K562 (cell line): ENCODE data around the gene ERLEC1. TPM values are rescaled to one million over a fixed set of nuclear protein-coding genes. Genes with fewer than 3 reads are reported as not detected.
A peak's percentile ranks its signal among the peaks of the same experiment; 100 is the strongest.

Experiments used
- BCL6 ChIP-seq: fragments of 250-450 bp; sonication (Bioruptor Pico); IDR thresholded peaks from 2 replicates; pipeline ENCODE4 v1.4.0; 2020
- BDP1 ChIP-seq: IDR thresholded peaks from 3 replicates; pipeline ENCODE4 v1.6.1; 2011; ENCODE audit not compliant: insufficient read length, insufficient read depth
- CBFA2T3 ChIP-seq: fragments of 450-650 bp; IDR thresholded peaks from 2 replicates; pipeline ENCODE4 v1.6.1; 2017
- CBX2 ChIP-seq: fragments of 200-600 bp; sonication (generic); IDR thresholded peaks from one replicate; pipeline ENCODE4 v1.6.1; 2012; ENCODE audit warnings: mild to moderate bottlenecking, low read length, inconsistent platforms; ENCODE audit not compliant: insufficient read depth, poor library complexity, severe bottlenecking
- GTF2E2 ChIP-seq: fragments of 200-800 bp; sonication (Bioruptor generic); IDR thresholded peaks from 2 replicates; pipeline ENCODE4 v1.6.1; 2016; ENCODE audit warnings: missing genetic modification characterization, missing compliant biosample characterization
- HMG20A ChIP-seq: fragments of 450-650 bp; formaldehyde crosslinking; conservative IDR thresholded peaks from 2 replicates; pipeline ENCODE4 v1.4.0; 2020; ENCODE audit warnings: mild to moderate bottlenecking, mixed read lengths
- HSF4 ChIP-seq: fragments of 250-450 bp; sonication (Bioruptor Pico); IDR thresholded peaks from 2 replicates; pipeline ENCODE4 v2.1.2; 2022; ENCODE audit warnings: mild to moderate bottlenecking, moderate library complexity, borderline replicate concordance
- MEF2D ChIP-seq: conservative IDR thresholded peaks from 2 replicates; pipeline ENCODE4 v1.6.1; 2016; ENCODE audit warnings: low read depth, missing genetic modification characterization, missing compliant biosample characterization
- POLR3G ChIP-seq: IDR thresholded peaks from 2 replicates; pipeline ENCODE4 v1.6.1; 2011; ENCODE audit not compliant: insufficient read length, insufficient replicate concordance; ENCODE audit errors: extremely low read depth
- RCOR1 ChIP-seq, 2 experiments: IDR thresholded peaks; 2 replicates each; pipeline ENCODE4 v1.6.1; 2012; ENCODE audit warnings: low read depth in 2 of 2, low read length in 2 of 2, borderline replicate concordance in 1 of 2, improper control_type of control experiment in 1 of 2
- RFX1 ChIP-seq: fragments of 450-650 bp; IDR thresholded peaks from 2 replicates; pipeline ENCODE4 v1.6.1; 2016; ENCODE audit warnings: mild to moderate bottlenecking, moderate library complexity
- SLC30A9 ChIP-seq: fragments of 250-450 bp; sonication (Bioruptor Pico); IDR thresholded peaks from 2 replicates; pipeline ENCODE4 v1.8.0; 2022; ENCODE audit warnings: mild to moderate bottlenecking, moderate library complexity
- SMARCA5 ChIP-seq: fragments of 450-650 bp; IDR thresholded peaks from 2 replicates; pipeline ENCODE4 v1.6.1; 2016
- SP2 ChIP-seq: IDR thresholded peaks from 2 replicates; pipeline ENCODE4 v1.6.1; 2011; ENCODE audit warnings: mild to moderate bottlenecking, low read depth, low read length, moderate library complexity; ENCODE audit not compliant: poor library complexity, severe bottlenecking; ENCODE audit errors: extremely low read depth
- TRIM28 ChIP-seq: fragments of 450-650 bp; IDR thresholded peaks from 2 replicates; pipeline ENCODE4 v1.6.1; 2017
- ZC3H4 ChIP-seq: sonication (generic); formaldehyde crosslinking; IDR thresholded peaks from 2 replicates; pipeline ENCODE4 v1.9.0; 2021; ENCODE audit warnings: missing genetic modification reagents, borderline replicate concordance
- ZNF324 ChIP-seq: fragments of 250-450 bp; sonication (Bioruptor Pico); IDR thresholded peaks from 2 replicates; pipeline ENCODE4 v1.4.0; 2020; ENCODE audit warnings: mild to moderate bottlenecking
- polyA plus RNA-seq, 8 experiments: library from polyadenylated mRNA; depleted of rRNA in 4 of 8; stranded (reverse) in 5 of 8; unstranded in 3 of 8; fragments of >200 nt; fragmentation: Nextera tagmentation in 2 of 8; fragmentation: Illumina TruSeq in 1 of 8; extraction: Ambion mirVana in 2 of 8; extraction: Trizol in 1 of 8; gene quantifications; 2 replicates each; pipeline versions ENCODE4 v1.2.1 to v1.2.3, GENCODE V29; 2011 to 2014; ENCODE audit warnings: inconsistent platforms in 1 of 8, missing spikeins in 1 of 8
- total RNA-seq, 7 experiments: library from RNA; depleted of rRNA in 6 of 7; stranded (reverse); fragments of >200 nt in 6 of 7; fragmentation: Illumina TruSeq in 2 of 7; extraction: Trizol in 2 of 7; gene quantifications; 2 replicates each; pipeline versions ENCODE4 v1.2.1 to v1.2.3, GENCODE V29; 2011 to 2021; ENCODE audit warnings: low replicate concordance in 1 of 7
- TF ChIP-seq, protein P1 (sequence below): fragments of 250-450 bp; sonication (Bioruptor Pico); IDR thresholded peaks from 2 replicates; pipeline ENCODE4 v1.8.0; 2022; ENCODE audit warnings: moderate library complexity, mild to moderate bottlenecking, inconsistent platforms
- TF ChIP-seq, protein P2 (sequence below): sonication (generic); formaldehyde crosslinking; IDR thresholded peaks from 2 replicates; pipeline ENCODE4 v1.8.0; 2023; ENCODE audit warnings: mild to moderate bottlenecking, missing genetic modification reagents
- TF ChIP-seq, protein P3 (sequence below): sonication (generic); formaldehyde crosslinking; IDR thresholded peaks from 2 replicates; pipeline ENCODE4 v1.8.0; 2023; ENCODE audit warnings: missing genetic modification reagents, mild to moderate bottlenecking, borderline replicate concordance
- TF ChIP-seq, protein P4 (sequence below): fragments of 450-650 bp; IDR thresholded peaks from 2 replicates; pipeline ENCODE4 v1.6.1; 2016; ENCODE audit warnings: missing biosample characterization, missing genetic modification characterization

ERLEC1 gene
- total and polyA plus RNA-seq, 9 of the 15 experiments (the other 6 are each of a cell fraction or from before 2014, with no cell fraction given): 12.0 to 41.6 (median 30.6) TPM

DNA sequence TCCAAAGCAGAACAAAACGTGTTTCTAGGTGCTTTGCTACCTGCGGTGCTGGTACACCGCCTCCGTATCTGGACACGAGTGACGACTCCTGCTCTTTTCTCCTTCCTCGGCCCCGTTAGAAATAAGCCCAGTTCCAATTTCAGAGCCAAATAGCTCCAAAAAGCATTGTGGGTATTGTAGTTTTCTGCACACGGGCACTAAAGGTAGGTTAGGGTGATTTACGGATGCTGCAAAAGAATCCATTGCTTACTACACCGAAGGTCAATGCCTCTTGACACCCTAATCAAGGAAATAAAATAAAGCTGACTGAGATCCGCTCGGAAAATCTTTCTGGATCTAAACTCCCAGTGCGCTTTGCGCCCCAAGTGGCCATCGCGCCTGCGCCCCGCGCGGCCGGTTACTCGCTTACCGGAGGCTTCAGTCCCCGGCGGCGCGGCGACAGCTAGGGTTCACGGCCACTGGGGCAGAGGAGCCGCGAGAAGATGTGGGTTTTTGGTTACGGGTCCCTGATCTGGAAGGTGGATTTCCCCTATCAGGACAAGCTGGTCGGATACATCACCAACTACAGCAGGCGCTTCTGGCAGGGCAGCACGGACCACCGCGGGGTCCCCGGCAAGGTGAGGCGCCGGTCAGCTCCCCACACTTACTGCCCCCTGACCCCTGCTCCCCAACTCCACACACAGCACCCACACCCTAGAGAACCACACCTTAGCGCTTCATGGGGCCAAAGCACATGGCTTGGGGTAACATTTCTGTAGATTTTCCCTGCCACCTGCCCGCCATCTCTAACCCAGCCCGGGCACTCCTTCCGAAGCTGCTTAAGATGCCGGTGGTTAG lies 19.2 kb upstream of the ERLEC1 start, which contains the start of gene CHAC2 (continued):
- no peak for TF ChIP-seq HMG20A
- TF ChIP-seq, protein P1, sequence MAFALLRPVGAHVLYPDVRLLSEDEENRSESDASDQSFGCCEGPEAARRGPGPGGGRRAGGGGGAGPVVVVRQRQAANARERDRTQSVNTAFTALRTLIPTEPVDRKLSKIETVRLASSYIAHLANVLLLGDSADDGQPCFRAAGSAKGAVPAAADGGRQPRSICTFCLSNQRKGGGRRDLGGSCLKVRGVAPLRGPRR (CRISPR knock-in tag): no peak
- no peak for TF ChIP-seq CBX2
- no peak for TF ChIP-seq ZNF324
- TF ChIP-seq, protein P2, sequence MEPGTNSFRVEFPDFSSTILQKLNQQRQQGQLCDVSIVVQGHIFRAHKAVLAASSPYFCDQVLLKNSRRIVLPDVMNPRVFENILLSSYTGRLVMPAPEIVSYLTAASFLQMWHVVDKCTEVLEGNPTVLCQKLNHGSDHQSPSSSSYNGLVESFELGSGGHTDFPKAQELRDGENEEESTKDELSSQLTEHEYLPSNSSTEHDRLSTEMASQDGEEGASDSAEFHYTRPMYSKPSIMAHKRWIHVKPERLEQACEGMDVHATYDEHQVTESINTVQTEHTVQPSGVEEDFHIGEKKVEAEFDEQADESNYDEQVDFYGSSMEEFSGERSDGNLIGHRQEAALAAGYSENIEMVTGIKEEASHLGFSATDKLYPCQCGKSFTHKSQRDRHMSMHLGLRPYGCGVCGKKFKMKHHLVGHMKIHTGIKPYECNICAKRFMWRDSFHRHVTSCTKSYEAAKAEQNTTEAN (CRISPR knock-in tag): no peak
- no peak for TF ChIP-seq RFX1
- TF ChIP-seq TRIM28: no peak
- no peak for TF ChIP-seq SMARCA5
- no peak for TF ChIP-seq SP2
- TF ChIP-seq POLR3G: no peak
- TF ChIP-seq MEF2D: no peak
- no peak for TF ChIP-seq BDP1
- TF ChIP-seq CBFA2T3: no peak
- no peak for TF ChIP-seq BCL6 (CRISPR knock-in tag)
- TF ChIP-seq GTF2E2 (tag): no peak
- peak; percentile 40; the same call in 1 of the 2 replicates for TF ChIP-seq ZC3H4
- TF ChIP-seq HSF4 (CRISPR knock-in tag): no peak
- no peak for TF ChIP-seq SLC30A9 (CRISPR knock-in tag)
- no peak for TF ChIP-seq RCOR1 (IDR thresholded peaks at IDR 0.05; ENCODE audit: borderline replicate concordance in 1 of 2, low read depth in 2 of 2, low read length in 2 of 2)
- TF ChIP-seq, protein P3, sequence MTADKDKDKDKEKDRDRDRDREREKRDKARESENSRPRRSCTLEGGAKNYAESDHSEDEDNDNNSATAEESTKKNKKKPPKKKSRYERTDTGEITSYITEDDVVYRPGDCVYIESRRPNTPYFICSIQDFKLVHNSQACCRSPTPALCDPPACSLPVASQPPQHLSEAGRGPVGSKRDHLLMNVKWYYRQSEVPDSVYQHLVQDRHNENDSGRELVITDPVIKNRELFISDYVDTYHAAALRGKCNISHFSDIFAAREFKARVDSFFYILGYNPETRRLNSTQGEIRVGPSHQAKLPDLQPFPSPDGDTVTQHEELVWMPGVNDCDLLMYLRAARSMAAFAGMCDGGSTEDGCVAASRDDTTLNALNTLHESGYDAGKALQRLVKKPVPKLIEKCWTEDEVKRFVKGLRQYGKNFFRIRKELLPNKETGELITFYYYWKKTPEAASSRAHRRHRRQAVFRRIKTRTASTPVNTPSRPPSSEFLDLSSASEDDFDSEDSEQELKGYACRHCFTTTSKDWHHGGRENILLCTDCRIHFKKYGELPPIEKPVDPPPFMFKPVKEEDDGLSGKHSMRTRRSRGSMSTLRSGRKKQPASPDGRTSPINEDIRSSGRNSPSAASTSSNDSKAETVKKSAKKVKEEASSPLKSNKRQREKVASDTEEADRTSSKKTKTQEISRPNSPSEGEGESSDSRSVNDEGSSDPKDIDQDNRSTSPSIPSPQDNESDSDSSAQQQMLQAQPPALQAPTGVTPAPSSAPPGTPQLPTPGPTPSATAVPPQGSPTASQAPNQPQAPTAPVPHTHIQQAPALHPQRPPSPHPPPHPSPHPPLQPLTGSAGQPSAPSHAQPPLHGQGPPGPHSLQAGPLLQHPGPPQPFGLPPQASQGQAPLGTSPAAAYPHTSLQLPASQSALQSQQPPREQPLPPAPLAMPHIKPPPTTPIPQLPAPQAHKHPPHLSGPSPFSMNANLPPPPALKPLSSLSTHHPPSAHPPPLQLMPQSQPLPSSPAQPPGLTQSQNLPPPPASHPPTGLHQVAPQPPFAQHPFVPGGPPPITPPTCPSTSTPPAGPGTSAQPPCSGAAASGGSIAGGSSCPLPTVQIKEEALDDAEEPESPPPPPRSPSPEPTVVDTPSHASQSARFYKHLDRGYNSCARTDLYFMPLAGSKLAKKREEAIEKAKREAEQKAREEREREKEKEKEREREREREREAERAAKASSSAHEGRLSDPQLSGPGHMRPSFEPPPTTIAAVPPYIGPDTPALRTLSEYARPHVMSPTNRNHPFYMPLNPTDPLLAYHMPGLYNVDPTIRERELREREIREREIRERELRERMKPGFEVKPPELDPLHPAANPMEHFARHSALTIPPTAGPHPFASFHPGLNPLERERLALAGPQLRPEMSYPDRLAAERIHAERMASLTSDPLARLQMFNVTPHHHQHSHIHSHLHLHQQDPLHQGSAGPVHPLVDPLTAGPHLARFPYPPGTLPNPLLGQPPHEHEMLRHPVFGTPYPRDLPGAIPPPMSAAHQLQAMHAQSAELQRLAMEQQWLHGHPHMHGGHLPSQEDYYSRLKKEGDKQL (CRISPR knock-in tag): no peak
- TF ChIP-seq, protein P4, sequence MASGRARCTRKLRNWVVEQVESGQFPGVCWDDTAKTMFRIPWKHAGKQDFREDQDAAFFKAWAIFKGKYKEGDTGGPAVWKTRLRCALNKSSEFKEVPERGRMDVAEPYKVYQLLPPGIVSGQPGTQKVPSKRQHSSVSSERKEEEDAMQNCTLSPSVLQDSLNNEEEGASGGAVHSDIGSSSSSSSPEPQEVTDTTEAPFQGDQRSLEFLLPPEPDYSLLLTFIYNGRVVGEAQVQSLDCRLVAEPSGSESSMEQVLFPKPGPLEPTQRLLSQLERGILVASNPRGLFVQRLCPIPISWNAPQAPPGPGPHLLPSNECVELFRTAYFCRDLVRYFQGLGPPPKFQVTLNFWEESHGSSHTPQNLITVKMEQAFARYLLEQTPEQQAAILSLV (tag): no peak
